Heart left ventricle (tissue), 16 donors: ENCODE measurements around the gene TRPV4. TPM values are rescaled to one million over a fixed set of nuclear protein-coding genes. Genes with fewer than 3 reads are reported as not detected.

ENCODE experiments used
- ATAC-seq, 4 donors: fragments of 200-7000 bp; cut with Tn5 transposase; one replicate each; pipeline ENCODE4 v1.9.1; 2020 to 2022; ENCODE audit warnings: moderate library complexity in 4 of 4, mild to moderate bottlenecking in 3 of 4, moderate number of reproducible peaks in 1 of 4
- DNase-seq, 5 donors: peaks; one replicate each; pipeline ENCODE4 v3.0.0-alpha.2; 2020
- H3K27ac ChIP-seq, 12 donors: fragments of 200-600 bp; sonication (generic) in 4 of 12; one replicate each; pipeline versions ENCODE4 v1.5.0 to v1.8.0; 2016 to 2022; ENCODE audit warnings: mild to moderate bottlenecking in 2 of 12
- H3K27me3 ChIP-seq, 9 donors: fragments of 200-600 bp; sonication (generic) in 2 of 9; one replicate each; pipeline versions ENCODE4 v1.5.1 to v1.8.0; 2016 to 2022; ENCODE audit warnings: mild to moderate bottlenecking in 3 of 9
- H3K36me3 ChIP-seq, 9 donors: fragments of 200-600 bp; sonication (generic) in 2 of 9; one replicate each; pipeline versions ENCODE4 v1.5.0 to v1.8.0; 2018 to 2022; ENCODE audit warnings: mild to moderate bottlenecking in 2 of 9
- H3K4me1 ChIP-seq, 12 donors: fragments of 200-600 bp; sonication (generic) in 4 of 12; one replicate each; pipeline versions ENCODE4 v1.5.0 to v1.8.0; 2016 to 2022; ENCODE audit warnings: mild to moderate bottlenecking in 3 of 12
- H3K4me3 ChIP-seq, 12 donors: fragments of 200-600 bp; sonication (generic) in 4 of 12; one replicate each; pipeline versions ENCODE4 v1.5.0 to v1.8.0; 2017 to 2022; ENCODE audit warnings: mild to moderate bottlenecking in 9 of 12, moderate library complexity in 4 of 12
- H3K9me3 ChIP-seq, 12 donors: fragments of 200-600 bp; sonication (generic) in 4 of 12; one replicate each; pipeline versions ENCODE4 v1.5.0 to v1.8.0; 2016 to 2022; ENCODE audit warnings: mild to moderate bottlenecking in 1 of 12
- CTCF ChIP-seq, 12 donors: fragments of 200-600 bp; sonication (generic) in 4 of 12; IDR thresholded peaks; one replicate each; pipeline versions ENCODE4 v1.5.0 to v1.8.0; 2018 to 2022; ENCODE audit warnings: antibody characterized with exemption in 12 of 12, mild to moderate bottlenecking in 5 of 12
- POLR2A ChIP-seq, 2 donors: fragments of 450-650 bp; IDR thresholded peaks; one replicate each; pipeline ENCODE4 v1.6.1; 2017; ENCODE audit warnings: antibody characterized with exemption in 2 of 2, mild to moderate bottlenecking in 2 of 2, moderate library complexity in 2 of 2
- WGBS, 4 donors: extraction: QIAGEN DNeasy Blood & Tissue Kit in 2 of 4; methylation state at CpG; one replicate each; pipeline versions ENCODE4 v1.1.5 to v1.1.7; 2013 to 2018; 5-methylcytosine and 5-hydroxymethylcytosine counted together
- intact Hi-C, 10 donors: fragments of 100-400 bp; cut with DNase I; formaldehyde crosslinking; loops; one replicate each; pipeline versions ENCODE4 v1.11.1 to v1.14.2; 2022
- polyA plus RNA-seq, 2 donors: library from polyadenylated mRNA; stranded (reverse); fragments of 200-250 nt; gene quantifications; one replicate each; pipeline ENCODE4 v1.2.3, GENCODE V29; 2013
- total RNA-seq, 9 donors: library from RNA; depleted of rRNA in 2 of 9; stranded (reverse); fragments of >200 nt in 2 of 9; fragmentation: NEBNext Ultra II Directional in 3 of 9; extraction: Animal tissue kit (Norgen Biotek cat#: 25700) in 3 of 9; gene quantifications; one replicate each; pipeline versions ENCODE4 v1.1.0 to v1.2.4, GENCODE V29; 2016 to 2023
- donor health status: ischemic (EF 13 %, LVEDD 7.1; RV severe dilation, severe dysfunction).
- donor health status: healthy with polysubstance abuse.
- donor health status: DM: no; HTN: yes; CAD: no.
- donor health status: DM: no; HTN: no; CAD: no.
- donor health status: ischemic (EF 25% LVEDD 6.9; RV normal size, moderate dysfunction).
- donor health status: ischemic (EF 25% LVEDD 5.7; RV mildly dilated, moderate dysfunction).
- donor health status: healthy.
- donor health status: DM: yes; HTN: yes; CAD: no.
- donor health status: ischemic (EF 35%, LVEDD 5.7; RV mildly dilated, moderate dysfunction).
- donor health status: nonischemic (EF 11% LVEDD 7.7; RV severe dilation, severe dysfunction).
- donor health status: DM: yes; HTN: yes; CAD: no.
- donor health status: PGD.
- donor health status: ischemic (EF 29% LVEDD 5.4; RV normal size, mild dysfunction).
- donor health status: nonischemic (EF 23%, LVEDD 6.1; RV moderate dilation, normal function).

TRPV4 gene
- total and polyA plus RNA-seq, 11 donors = 0.17 to 3.9 (median 0.30) TPM; not detected in 1

GRCh38 chr12:109736552-109737108, 96.6 kb downstream of the TRPV4 start:
- TF ChIP-seq POLR2A (IDR thresholded peaks at IDR 0.05) = no peak
- TF ChIP-seq CTCF (IDR thresholded peaks at IDR 0.05) = no peak
- no peaks in the 10 kb centered on the region for H3K9me3 ChIP-seq
- WGBS, 4 donors = 27 to 47% (median 32%) methylated on average over 8 to 12 of the region's 12 CpGs
- no peak overlapping the region for H3K4me3 ChIP-seq
- H3K27me3 ChIP-seq = peaks cover 0 to 6% (median 0%) of the 10 kb centered on the region in 9 donors
- no peak overlapping the region for H3K27ac ChIP-seq
- DNase-seq (peak; percentile 18 to 59 (median 30)), ATAC-seq (peak; percentile 29 to 70 (median 64))
- peaks cover 0 to 26% (median 6%) of the 10 kb centered on the region in 12 donors for H3K4me1 ChIP-seq
- H3K36me3 ChIP-seq = no peaks in the 10 kb centered on the region
- intact Hi-C loops = no loop called here

- intact Hi-C loops = no loop called here
- no peak overlapping the region for H3K27ac ChIP-seq
- TF ChIP-seq POLR2A (IDR thresholded peaks at IDR 0.05) (no peak), CTCF (IDR thresholded peaks at IDR 0.05) (no peak)
- H3K27me3 ChIP-seq = peaks cover 0 to 6% (median 0%) of the 10 kb centered on the region in 9 donors
- peaks cover 0 to 26% (median 6%) of the 10 kb centered on the region in 12 donors for H3K4me1 ChIP-seq
- H3K9me3 ChIP-seq = no peaks in the 10 kb centered on the region
- 51 to 62% (median 55%) methylated on average over 7 to 9 of the region's 9 CpGs for WGBS, 4 donors
- H3K36me3 ChIP-seq = no peaks in the 10 kb centered on the region
- ATAC-seq = peak; percentile 64 to 77 (median 66)
- peak; percentile 30 to 60 (median 58) for DNase-seq
- no peak overlapping the region for H3K4me3 ChIP-seq
Observed at GRCh38 chr12:109735825-109736551, 97.2 kb downstream of the TRPV4 start.

- H3K27ac ChIP-seq = no peak overlapping the region
- DNase-seq (peak; percentile 3 to 26 (median 11)), ATAC-seq (peak in 1 of 4 donors; percentile 39)
- 54 to 63% (median 58%) methylated on average over 12 of the region's 12 CpGs for WGBS, 4 donors
- no peaks in the 10 kb centered on the region for H3K9me3 ChIP-seq
- H3K36me3 ChIP-seq = no peaks in the 10 kb centered on the region
- no peak overlapping the region for H3K4me3 ChIP-seq
- H3K4me1 ChIP-seq = peaks cover 0 to 20% (median 5%) of the 10 kb centered on the region in 12 donors
- H3K27me3 ChIP-seq = peaks cover 0 to 6% (median 0%) of the 10 kb centered on the region in 9 donors
- TF ChIP-seq POLR2A (IDR thresholded peaks at IDR 0.05) (no peak), CTCF (IDR thresholded peaks at IDR 0.05) (no peak)
- intact Hi-C loops = no loop called here
Observed at GRCh38 chr12:109735051-109735521, 98.1 kb downstream of the TRPV4 start.
